GM23338 (cell line): ENCODE results near the gene NPSR1.

Source experiments
- CREB1 ChIP-seq: fragments of 250-450 bp; sonication (Bioruptor Pico); IDR thresholded peaks from 2 replicates; pipeline ENCODE4 v1.5.0; 2020; ENCODE audit warnings: low read depth, mild to moderate bottlenecking, moderate library complexity
- EZH2 ChIP-seq: fragments of 200-600 bp; sonication (generic); IDR thresholded peaks from one replicate; pipeline ENCODE4 v1.8.0; 2017; ENCODE audit warnings: antibody characterized with exemption, mild to moderate bottlenecking, low read depth; ENCODE audit not compliant: unreplicated experiment
- EZH2phosphoT487 ChIP-seq: fragments of 200-600 bp; sonication (generic); IDR thresholded peaks from one replicate; pipeline ENCODE4 v1.8.1; 2018; ENCODE audit warnings: antibody characterized with exemption; ENCODE audit not compliant: unreplicated experiment
- JUNB ChIP-seq: IDR thresholded peaks from one replicate; pipeline ENCODE4 v1.6.1; 2016; ENCODE audit warnings: antibody characterized with exemption; ENCODE audit not compliant: unreplicated experiment
- NANOG ChIP-seq: IDR thresholded peaks from 2 replicates; pipeline ENCODE4 v1.6.1; 2016; ENCODE audit warnings: antibody characterized with exemption, borderline replicate concordance
- POLR2AphosphoS5 ChIP-seq: IDR thresholded peaks from 2 replicates; pipeline ENCODE4 v1.6.1; 2016; ENCODE audit warnings: antibody characterized with exemption, low read depth
- STAT1 ChIP-seq: IDR thresholded peaks from one replicate; pipeline ENCODE4 v1.6.1; 2016; ENCODE audit warnings: antibody characterized with exemption; ENCODE audit not compliant: unreplicated experiment
- ZNF114 ChIP-seq: fragments of 250-450 bp; sonication (Bioruptor Pico); IDR thresholded peaks from 2 replicates; pipeline ENCODE4 v1.5.0; 2020; ENCODE audit warnings: mild to moderate bottlenecking, moderate library complexity
- ZNF331 ChIP-seq: fragments of 250-450 bp; sonication (Bioruptor Pico); IDR thresholded peaks from 2 replicates; pipeline ENCODE4 v1.5.0; 2020; ENCODE audit warnings: low read depth, mild to moderate bottlenecking, moderate library complexity
- TF ChIP-seq, protein P1 (sequence below), 2 experiments: fragments of 200-600 bp in 1 of 2; sonication (generic) in 1 of 2; conservative IDR thresholded peaks; 2 replicates each; pipeline versions ENCODE4 v1.5.1 to v1.6.1; 2016 to 2017; ENCODE audit warnings: antibody characterized with exemption in 2 of 2, low read depth in 2 of 2, mild to moderate bottlenecking in 2 of 2, moderate library complexity in 1 of 2
- TF ChIP-seq, protein P2 (sequence below): IDR thresholded peaks from 2 replicates; pipeline ENCODE4 v1.6.1; 2016; ENCODE audit warnings: antibody characterized with exemption
- TF ChIP-seq, protein P3 (sequence below): IDR thresholded peaks from one replicate; pipeline ENCODE4 v1.6.1; 2018; ENCODE audit warnings: antibody characterized with exemption; ENCODE audit not compliant: unreplicated experiment

DNA sequence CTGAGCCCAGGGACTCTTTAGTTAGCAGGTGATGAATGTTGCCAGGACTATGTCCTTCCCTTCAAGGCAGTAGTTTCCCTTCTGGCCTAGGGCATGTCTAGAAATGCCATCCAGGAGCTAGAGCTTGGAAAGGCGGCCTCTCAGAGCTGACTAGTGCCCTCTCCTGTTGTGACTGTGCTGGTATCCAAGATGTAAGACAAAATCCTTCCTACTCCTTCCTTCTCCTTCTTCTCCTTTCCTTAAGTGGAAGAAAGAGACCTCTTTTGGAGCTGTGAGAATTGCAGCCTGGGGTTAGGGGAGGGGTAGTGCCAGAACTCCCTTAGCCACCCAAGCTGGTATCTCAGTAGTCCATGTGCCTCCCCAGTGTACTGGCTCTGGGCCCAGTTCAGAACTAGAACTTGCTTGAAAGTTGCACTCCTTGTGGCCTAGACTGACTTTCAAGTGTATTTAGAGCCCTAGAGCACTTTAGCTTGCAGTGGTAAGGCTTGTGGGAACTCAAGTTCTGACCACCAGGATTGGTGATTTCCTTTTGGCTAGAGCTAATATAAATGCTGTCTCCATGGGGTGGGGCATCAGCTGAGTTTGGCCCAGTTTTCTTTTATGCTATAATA lies 118.8 kb downstream of the NPSR1 start:
- TF ChIP-seq EZH2 (no peak), POLR2AphosphoS5 (no peak), STAT1 (no peak), CREB1 (CRISPR knock-in tag) (no peak), NANOG (no peak), ZNF331 (CRISPR knock-in tag) (no peak), ZNF114 (CRISPR knock-in tag) (no peak), JUNB (no peak), EZH2phosphoT487 (no peak)
- TF ChIP-seq, protein P1, sequence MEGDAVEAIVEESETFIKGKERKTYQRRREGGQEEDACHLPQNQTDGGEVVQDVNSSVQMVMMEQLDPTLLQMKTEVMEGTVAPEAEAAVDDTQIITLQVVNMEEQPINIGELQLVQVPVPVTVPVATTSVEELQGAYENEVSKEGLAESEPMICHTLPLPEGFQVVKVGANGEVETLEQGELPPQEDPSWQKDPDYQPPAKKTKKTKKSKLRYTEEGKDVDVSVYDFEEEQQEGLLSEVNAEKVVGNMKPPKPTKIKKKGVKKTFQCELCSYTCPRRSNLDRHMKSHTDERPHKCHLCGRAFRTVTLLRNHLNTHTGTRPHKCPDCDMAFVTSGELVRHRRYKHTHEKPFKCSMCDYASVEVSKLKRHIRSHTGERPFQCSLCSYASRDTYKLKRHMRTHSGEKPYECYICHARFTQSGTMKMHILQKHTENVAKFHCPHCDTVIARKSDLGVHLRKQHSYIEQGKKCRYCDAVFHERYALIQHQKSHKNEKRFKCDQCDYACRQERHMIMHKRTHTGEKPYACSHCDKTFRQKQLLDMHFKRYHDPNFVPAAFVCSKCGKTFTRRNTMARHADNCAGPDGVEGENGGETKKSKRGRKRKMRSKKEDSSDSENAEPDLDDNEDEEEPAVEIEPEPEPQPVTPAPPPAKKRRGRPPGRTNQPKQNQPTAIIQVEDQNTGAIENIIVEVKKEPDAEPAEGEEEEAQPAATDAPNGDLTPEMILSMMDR (conservative IDR thresholded peaks at IDR 0.05; ENCODE audit: low read depth in 2 of 2) = peak; percentile 17 to 48; a peak in 3 of 4 replicates
- TF ChIP-seq, protein P2, sequence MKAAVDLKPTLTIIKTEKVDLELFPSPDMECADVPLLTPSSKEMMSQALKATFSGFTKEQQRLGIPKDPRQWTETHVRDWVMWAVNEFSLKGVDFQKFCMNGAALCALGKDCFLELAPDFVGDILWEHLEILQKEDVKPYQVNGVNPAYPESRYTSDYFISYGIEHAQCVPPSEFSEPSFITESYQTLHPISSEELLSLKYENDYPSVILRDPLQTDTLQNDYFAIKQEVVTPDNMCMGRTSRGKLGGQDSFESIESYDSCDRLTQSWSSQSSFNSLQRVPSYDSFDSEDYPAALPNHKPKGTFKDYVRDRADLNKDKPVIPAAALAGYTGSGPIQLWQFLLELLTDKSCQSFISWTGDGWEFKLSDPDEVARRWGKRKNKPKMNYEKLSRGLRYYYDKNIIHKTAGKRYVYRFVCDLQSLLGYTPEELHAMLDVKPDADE = no peak
- TF ChIP-seq, protein P3, sequence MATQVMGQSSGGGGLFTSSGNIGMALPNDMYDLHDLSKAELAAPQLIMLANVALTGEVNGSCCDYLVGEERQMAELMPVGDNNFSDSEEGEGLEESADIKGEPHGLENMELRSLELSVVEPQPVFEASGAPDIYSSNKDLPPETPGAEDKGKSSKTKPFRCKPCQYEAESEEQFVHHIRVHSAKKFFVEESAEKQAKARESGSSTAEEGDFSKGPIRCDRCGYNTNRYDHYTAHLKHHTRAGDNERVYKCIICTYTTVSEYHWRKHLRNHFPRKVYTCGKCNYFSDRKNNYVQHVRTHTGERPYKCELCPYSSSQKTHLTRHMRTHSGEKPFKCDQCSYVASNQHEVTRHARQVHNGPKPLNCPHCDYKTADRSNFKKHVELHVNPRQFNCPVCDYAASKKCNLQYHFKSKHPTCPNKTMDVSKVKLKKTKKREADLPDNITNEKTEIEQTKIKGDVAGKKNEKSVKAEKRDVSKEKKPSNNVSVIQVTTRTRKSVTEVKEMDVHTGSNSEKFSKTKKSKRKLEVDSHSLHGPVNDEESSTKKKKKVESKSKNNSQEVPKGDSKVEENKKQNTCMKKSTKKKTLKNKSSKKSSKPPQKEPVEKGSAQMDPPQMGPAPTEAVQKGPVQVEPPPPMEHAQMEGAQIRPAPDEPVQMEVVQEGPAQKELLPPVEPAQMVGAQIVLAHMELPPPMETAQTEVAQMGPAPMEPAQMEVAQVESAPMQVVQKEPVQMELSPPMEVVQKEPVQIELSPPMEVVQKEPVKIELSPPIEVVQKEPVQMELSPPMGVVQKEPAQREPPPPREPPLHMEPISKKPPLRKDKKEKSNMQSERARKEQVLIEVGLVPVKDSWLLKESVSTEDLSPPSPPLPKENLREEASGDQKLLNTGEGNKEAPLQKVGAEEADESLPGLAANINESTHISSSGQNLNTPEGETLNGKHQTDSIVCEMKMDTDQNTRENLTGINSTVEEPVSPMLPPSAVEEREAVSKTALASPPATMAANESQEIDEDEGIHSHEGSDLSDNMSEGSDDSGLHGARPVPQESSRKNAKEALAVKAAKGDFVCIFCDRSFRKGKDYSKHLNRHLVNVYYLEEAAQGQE = no peak
